ENCODE measurements around the gene LIPH.

- TF ChIP-seq CTCF (IDR thresholded peaks at IDR 0.05) (no peak), POLR2A (IDR thresholded peaks at IDR 0.05) (no peak)
Measured at GRCh38 chr3:185527364-185527763, 25.0 kb downstream of the LIPH start.
